Muscle of arm (tissue), 12 donors: ENCODE measurements around the gene TMCC2. TPM values are rescaled to one million over a fixed set of nuclear protein-coding genes. Genes with fewer than 3 reads are reported as not detected.

ENCODE experiments used
- DNase-seq: peaks from one replicate; pipeline ENCODE4 v3.0.0-alpha.2; 2013
- polyA plus RNA-seq, 12 donors: library from polyadenylated mRNA; unstranded; fragments of 120-200 nt; gene quantifications; one replicate each; pipeline ENCODE4 v1.2.1, GENCODE V29; 2013; ENCODE audit not compliant: insufficient read length in 12 of 12

The TMCC2 gene
- polyA plus RNA-seq, 12 donors = 6.6 to 21.3 (median 10.0) TPM; not detected in 1

DNA sequence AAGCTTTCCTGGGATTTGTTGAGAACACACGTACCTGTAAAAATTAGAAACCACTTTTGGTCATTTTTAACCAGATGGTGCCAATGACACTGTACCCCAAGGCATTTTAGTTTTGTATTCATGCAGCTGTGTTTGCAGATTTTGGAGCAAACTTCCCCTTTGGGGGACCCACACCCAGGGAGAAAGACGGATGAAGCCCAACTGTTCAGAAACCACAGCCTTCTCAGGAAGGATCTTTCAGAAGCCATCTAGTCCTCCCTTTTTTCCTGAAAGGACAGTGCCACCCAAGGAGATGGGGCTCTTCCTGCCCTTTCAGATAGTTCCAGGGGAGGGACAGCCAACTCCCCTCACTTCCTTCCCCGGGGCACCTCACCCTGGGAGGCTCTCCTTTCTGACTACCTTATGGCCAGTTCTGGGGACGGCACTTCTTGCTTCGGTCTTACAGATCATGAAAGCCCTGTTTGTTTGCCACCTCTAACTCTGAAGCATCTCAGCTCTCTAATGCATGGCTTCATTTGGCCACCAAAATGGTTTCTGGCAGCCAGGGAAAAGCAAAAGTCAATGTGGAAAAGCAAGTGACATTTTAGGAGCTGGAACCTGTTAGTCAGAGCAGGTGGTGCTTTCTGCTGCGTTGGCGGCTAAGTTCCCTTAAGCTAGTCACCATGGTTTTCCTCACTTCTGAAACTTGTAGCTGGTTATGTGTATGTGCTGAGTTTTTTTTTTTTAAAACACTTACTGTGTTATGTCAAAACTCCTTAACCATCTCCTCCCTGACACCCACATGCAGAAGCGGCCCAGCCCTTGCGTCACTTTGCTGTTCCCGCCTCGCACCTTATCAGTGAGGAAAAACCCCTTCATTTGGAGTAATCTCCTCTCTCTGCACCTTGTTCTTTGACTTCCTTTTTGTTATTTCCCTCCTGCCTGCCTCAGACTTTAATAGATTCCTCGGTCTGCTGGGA, 10.1 kb downstream of the TMCC2 start:
- DNase-seq = no peak

DNA sequence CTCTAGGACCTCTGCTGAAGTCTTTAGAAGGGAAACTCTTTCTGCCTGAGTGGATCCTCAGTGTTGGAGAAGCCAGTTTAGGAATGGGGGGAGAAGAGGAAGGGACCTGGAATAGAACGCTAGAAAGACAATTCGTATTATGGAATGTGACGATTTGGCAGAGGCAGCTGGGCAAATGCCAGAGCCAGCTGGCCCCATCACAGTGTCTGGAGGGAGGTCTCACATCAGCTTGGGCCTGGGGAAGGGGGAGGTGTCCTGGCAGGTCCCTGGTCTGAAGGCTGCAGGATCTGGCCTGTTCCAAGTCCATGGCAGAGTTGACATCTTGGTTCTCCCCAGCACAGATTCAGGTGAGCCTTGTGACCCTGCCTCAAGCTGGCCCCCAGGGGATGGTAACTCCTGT, 11.3 kb downstream of the TMCC2 start:
- no peak for DNase-seq

DNA sequence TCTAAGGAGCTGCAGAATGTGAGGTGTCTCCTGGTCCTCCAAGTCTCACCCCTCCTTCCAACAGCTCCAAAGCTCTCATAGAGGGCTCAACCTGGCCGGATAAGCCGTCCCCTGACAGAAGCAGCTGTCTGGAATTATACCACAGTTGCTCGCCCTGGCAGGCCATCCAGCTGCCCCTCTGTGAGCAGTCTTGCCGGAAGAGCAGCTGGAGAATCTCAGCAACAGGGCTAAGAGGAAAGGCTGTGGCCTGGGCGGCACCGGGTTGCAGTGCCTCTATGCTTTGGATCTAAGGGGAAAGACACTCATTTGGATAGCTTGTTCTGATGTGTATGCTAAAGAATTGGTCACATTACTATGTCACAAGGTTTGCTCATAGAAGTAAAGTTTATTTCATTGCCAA, 12.4 kb downstream of the TMCC2 start:
- no peak for DNase-seq

DNA sequence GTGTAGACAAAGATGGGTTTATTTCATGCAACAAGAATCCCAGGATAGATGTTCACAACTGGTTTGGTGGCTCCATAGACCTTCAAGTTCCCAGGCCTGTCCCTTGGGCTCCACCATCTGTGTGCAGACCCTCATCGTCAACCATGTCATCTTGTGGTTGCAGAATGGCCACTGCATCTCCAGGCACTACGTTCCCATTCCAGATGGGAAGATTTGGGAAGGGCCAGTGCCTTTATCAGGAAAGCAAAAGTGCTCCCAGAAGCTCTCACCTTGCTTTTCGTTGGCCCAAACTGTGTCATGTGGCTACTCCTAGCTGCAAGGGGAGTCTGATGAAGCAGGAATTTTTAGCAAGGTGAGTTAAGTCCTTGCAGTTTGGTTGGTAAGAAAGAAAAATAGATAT, 12.8 kb downstream of the TMCC2 start:
- DNase-seq = no peak

DNA sequence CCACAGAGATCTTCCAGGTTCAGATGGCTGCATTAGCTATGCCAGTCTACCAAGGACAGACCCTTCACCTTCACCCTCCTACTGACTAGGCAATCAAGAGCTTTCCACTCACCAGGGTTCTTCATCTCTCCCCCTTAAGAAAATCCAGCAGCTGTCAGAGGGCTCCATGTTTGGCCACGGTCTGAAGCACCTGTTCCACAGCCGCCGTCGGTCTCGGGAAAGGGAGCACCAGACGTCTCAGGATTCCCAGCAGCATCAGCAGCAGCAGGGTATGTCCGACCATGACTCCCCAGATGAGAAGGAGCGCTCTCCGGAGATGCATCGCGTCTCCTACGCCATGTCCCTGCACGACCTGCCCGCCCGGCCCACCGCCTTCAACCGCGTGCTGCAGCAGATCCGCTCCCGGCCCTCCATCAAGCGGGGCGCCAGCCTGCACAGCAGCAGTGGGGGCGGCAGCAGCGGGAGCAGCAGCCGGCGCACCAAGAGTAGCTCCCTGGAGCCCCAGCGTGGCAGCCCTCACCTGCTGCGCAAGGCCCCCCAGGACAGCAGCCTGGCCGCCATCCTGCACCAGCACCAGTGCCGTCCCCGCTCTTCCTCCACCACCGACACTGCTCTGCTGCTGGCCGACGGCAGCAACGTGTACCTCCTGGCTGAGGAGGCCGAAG, 13.8 kb downstream of the TMCC2 start:
- no peak for DNase-seq

DNA sequence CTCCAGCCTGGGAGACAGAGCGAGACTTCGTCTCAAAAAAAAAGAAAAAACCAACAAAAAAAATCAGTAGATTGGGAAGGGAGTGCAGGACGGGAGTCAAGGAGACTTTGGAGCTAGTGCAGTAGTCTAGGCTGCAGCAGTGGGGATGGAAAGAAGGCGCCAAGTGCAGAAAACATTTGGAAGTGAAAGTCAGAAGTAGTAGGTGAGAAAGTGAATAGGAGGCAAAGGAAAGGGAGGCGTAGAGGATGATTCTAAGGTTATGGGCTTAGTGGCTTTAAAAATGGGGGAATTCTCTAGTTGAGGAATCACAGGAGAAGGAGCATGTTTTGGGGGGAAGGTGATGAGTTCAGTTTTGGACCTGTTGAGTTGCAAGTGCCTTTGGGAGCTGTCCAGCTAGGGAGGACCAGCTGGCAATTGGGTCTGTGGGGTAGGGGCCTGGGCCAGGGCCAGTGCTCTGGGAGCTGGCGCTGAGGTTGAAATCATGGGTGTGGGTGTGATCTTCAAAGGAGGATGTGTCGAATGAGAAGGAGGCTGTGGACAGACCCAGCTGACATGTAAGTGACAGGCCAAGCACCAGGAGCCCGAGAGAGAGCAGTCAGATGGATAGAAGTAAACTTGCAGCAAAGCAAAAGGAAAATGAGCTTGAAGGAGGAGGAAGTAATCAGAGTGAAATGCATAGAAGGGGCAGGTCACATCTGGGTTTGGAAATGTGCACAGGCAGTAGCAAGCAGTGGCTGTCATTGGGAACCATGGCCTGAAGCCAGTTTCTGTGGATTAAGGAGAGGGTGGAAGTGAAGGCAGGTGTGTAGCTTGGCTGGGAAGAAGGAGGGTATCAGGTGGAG, 15.8 kb downstream of the TMCC2 start:
- DNase-seq = no peak

DNA sequence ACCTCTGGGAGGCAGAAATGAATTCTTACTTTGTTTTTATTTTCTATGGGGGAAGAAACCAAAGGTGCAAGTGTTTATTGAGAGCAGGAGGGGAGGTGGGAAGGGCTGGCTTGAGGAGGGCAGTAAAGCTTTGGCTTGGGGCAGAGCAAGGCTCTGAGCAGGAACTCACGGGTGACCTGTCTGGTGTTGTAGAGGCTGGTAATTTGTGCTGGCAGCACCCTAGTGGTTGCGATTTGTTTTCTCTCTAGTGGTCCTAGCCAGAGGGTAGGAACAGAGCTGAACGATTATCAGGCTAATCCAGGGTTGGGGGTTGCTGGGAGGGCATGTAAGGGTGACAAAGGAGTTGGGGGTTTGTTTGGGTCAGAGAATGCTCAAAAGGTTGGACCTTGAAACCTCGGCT, 16.6 kb downstream of the TMCC2 start:
- DNase-seq = no peak

DNA sequence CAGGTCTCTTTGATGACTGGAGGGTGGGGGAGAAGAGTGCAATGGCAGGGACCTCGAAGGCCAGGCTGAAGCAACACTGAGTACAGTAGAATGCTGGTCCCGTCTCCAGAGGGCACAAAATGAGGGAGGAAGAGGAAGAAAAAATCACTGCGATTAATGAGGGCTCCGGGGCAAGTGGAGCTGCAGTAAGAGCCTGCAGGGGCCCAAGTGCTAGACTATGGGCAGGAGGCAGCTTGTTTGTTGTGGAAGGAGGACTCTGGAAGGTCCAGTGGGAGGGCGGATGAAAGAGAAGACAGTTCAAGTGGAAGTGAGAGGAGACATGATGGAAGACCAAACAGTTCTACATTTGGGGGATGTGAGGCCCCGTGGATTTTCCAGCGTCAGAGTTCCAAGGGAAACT, 17.4 kb downstream of the TMCC2 start:
- no peak for DNase-seq

DNA sequence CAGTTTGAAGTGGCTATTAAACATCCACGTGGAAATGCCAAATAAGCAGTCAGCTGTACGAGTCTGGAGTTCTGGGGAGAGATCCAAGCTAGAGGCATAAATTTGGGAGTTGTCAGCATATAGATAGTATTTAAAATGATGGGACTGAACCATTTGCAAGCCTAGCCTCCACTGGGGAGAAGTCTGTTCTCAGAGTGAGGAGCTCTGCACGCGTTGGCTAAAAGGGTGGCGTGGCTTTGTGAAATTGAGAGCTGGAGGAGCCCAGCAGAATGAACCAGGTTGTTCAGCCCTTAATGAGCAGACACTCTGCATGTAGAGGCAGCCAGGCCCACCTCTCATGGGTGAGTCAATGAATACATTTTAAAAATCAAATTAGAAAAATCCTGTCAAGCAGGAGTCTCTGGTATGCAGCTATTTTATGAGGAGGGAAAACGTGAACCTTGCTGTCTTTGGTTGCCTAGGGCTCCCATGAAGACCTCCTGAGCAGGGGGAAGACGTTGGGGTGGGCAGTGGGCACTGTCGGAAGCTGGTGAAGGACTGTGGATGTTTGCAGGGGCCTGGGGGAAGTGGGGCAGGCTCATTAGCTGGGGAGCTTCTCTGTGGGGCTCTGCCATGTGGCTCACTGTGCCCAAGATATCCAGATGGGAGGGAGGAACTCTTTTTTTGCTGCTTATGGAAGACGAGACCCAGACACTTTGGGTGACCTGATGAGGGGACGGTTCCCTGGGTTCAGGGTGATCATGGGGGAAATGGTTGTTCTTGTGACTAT, 18.8 kb downstream of the TMCC2 start:
- no peak for DNase-seq

DNA sequence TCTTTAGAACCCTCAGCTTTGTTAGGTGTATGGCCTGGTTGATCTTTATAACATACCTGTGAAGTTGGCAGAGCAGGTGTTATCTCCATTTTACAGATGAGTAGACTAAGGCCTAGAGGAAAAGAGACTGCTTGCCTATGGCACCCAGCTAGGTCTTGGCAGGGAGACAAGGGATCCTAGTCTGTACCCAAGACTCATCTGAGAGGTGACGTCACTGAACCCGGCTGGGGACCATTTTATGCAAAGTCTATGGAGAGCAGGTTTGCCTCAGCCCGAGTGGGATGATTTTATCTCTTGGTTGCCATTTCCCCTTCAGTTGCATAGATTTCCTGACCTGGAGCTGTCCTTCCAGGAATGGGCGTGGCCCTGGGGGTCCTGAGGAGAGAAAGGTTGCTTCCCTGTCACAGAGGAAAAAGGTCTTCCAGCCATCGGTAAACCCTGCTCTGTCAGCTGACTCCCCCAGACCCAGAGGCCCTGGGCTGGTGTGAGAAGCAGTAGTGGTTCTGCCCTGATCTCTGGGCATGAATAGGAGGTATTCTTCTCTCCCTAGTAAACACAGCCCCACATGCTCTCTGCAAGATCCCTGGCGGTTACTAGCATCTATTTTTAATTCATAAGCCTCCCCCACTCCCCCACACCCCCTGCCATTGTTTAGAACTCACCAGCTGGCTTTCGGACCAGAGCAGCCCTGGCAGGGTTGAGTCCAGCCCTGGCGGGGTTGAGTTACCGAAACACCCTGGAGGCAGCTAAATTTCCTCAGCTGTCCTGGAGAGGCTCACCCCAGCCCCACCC, 19.6 kb downstream of the TMCC2 start:
- no peak for DNase-seq

DNA sequence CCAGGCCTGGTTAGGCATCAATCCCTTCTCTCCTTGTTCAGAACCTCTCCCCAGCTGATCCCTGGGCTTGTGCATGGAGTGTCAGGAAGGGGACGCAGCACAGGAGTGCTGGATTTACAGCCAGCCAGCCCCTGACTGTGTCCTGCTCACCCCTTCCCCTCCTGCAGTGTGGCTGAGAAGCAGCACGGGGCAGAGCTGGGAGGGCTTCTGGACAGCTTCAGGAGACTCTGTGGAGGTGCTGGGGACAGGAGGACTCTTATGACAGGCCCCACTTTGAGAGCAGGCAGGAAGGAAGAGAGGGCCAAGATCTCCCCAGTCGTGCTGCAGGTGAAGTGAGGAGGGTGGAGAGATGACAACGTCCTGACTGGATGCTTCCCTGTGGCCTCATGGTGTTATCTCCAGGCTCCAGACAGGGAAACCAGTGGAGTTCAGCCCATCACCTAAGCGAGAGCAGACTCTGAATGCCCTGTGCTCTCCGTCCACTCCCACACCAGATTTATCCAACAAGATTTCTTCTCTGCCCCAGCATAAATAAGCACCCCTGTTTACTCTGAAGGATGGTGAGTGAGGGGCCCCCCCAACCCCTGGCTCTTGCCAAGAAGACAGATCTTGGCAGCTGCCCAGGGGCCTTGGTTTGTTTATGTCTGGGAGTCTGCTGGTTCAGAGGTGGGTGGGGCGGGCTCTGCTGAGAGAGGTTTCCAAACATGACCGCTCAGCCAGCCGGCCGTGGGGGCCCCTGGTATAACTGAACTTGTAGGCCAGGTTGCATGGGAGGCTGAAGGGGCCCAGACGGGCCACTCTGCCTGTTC, 21.3 kb downstream of the TMCC2 start:
- DNase-seq = no peak

DNA sequence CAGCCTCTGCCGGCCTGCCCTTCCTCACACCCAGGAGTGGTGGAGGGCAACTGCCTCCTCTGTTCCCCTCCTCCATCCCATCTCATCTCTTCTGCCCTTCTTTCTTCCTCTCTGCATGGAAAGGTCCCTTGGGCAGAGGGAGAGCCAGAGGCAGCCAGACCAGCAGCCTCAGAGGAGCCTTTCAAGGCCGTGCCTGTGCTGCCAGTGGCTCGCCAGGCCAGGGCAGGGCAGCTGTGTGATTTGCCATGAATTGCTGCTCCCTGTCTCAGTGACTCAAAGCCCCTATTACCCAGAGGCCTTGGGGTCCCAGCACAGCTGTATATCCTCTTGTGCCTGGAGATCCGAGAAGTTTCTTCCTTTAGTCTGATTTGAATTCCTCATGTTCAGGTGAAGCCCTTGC, 21.9 kb downstream of the TMCC2 start:
- no peak for DNase-seq

DNA sequence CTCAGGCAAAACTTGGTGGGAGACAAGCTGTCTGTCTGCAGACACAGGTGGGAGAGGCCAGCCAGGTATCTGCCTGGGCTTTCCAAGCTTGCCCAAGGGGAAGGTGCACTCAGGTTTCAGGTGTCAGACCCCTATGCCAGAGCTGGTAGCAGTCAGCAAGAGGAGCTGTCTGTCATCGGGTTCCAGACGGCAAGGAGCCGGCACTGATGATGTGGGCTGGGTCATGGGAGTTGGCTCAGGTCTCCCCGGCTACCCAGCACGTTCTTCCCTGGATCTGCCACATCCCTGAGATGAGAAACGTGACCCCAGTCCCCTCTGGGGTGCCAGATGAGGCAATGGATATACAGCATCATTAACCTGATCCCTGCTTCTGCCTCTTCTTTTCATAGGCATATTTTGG, 23.0 kb downstream of the TMCC2 start:
- DNase-seq = no peak

DNA sequence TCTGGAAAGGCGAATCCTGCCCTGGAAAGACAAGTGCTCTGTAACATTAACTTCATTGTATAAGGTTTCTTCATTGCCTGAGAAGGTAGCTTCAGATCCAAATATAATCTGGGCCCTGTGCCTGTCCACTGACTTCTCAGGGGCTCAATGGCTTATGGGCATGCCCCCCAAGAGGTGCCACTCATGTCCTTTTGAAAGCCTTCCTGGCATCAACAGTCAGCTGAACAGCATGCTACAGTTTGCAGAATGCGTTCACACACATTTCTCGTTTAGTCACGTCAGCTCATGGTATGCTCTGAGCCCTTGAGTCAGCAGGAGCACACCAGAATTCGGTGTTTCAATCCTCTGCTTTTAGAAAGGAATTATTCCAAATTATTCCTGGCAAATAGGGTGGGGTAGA, 23.8 kb downstream of the TMCC2 start:
- no peak for DNase-seq

DNA sequence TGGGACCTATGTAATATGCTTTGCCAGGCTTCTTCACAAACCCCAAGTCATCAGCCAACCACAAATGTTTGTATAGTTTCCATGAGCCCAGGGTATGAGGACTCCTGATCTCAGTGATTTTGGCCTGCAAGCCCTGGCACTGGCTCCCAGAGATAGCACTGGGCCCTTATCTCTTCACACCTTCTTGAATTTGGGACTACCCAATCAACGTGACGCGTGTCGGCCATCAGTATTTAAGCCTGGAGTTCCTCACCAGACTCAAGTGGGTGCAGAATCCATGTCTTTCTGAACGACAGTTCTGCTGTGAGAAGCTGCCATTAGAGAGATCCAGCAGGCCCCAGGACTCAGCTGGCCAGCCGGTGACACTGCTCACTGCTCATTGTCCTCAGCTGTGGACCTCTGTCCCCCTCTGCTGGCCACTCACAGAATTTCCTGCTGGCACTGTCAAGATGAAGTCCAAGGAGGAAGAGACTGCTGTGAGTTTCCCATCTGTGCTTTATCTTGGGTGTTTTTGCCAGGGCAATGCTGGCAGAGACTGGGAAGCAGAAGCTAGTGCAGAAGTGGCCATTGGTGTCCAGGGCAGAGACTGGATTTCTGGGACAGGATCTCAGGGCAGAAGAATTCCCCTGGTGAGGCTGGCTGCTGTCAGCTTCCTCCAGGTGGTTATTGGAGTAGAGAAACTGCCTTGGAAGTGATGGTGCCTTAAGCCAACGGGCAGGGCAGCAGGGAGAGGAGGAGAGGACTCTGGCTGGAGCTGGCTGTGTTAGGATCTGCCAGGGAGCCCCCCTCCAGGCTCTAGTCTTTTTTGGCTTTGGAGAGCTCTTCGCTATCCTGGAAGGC, 28.4 kb downstream of the TMCC2 start:
- DNase-seq = peak; percentile 93

DNA sequence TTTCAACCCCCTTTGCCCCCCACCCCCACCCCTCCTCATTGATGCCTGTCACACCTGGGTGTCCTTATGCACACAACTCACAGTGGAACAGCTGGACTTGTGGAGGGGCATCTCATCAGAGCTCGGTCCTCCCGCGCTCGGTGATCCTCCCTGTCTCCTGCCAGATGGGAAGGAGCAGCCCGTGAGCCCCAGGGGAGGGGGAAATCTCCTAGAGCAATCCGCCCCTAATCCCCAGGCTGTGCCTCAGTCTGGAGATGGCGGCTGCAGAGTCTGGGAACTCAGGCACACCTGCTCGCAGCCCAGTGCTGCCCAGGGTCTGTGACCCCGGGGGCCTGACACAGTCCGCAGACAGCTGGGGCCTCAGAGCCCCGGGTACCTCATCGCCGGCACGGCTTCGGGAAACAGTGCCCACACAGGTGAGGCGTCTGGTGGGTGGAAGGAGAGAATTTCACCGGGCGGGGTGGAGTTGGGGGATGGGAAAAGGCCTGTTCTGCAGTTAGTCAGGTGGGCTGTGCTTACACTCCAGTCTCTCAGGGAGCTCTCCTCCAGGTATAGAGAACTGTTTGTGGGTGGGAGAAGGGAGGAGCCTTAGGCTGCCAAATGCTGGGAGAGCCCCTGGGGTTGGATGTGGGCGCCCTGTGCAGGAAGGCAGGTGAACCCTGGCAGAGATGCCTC, 29.3 kb downstream of the TMCC2 start:
- DNase-seq = no peak

DNA sequence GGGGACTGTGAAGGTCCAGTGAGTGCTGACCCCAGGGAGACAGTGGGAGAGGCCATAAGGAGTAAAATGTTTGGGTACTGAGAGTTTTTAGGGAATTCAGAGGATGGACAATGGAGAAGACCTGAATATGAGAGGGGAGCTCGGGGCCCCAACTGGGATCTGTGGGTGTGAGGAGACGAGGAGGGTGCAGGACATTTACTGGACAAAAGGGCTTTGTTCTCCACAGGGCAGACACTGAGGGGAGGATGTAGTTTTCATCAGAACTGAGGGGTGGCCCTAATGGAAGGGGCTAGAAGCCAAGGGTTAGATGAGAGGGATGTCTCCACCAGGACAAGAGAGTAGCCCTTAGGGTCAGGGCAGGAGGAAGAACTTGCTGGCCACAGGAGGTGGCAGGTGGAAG, 30.0 kb downstream of the TMCC2 start:
- no peak for DNase-seq

DNA sequence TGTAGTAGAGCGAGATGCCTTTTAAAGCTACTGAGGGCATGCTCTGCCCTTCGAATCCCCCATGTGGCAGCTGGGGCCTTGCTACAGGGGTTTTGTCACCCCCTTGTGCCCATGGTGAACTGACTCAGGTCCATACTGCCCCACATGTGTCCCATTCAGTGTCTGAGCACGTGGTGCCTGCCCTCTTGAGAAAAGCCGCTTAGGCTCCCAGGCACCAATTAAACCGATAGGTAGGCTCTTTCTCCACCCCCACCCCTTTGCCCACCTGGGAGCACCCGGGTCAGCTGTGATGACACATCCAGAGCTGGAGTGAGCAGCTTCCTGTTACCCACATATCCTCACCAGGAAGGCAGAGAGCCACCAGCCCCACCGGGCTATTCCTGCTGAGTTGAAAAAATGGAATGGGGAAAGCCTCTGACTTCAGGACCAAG, 30.5 kb downstream of the TMCC2 start:
- DNase-seq = no peak
